NCI-H524 (cell line): ENCODE data around the gene GRID1.
A peak's percentile ranks its signal among the peaks of the same experiment; 100 is the strongest.

Experiments used
- DNase-seq, 2 experiments: peaks; one replicate each; lab custom pipeline; 2025; lab: John Stamatoyannopoulos, UW

The GRID1 gene

GRCh38 chr10:85650791-85651496 lies 715.7 kb downstream of the GRID1 start:
- no peak for DNase-seq

- no peak for DNase-seq
Measured at GRCh38 chr10:85649461-85649860, 717.1 kb downstream of the GRID1 start.

GRCh38 chr10:85648279-85648754 lies 718.3 kb downstream of the GRID1 start:
- no peak for DNase-seq

DNA sequence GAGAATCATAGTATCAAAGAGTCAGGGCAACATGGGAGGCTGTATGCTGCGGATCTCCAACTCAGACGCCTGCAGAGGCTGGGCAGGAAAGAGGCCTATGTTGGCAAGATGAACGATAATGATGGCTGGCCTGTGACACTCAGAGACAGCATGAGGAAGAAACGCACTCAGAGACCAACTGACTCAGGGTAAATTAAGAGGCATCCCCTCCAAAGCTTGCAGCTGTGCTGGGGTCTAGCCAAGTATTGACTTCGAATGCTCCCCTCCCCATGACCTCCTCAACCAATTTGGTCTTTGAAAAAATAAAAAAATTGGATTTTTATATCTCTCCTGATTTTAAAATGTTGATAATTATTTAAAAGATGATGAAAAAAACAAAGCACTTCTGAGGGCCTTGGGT lies 718.9 kb downstream of the GRID1 start:
- DNase-seq: no peak

DNA sequence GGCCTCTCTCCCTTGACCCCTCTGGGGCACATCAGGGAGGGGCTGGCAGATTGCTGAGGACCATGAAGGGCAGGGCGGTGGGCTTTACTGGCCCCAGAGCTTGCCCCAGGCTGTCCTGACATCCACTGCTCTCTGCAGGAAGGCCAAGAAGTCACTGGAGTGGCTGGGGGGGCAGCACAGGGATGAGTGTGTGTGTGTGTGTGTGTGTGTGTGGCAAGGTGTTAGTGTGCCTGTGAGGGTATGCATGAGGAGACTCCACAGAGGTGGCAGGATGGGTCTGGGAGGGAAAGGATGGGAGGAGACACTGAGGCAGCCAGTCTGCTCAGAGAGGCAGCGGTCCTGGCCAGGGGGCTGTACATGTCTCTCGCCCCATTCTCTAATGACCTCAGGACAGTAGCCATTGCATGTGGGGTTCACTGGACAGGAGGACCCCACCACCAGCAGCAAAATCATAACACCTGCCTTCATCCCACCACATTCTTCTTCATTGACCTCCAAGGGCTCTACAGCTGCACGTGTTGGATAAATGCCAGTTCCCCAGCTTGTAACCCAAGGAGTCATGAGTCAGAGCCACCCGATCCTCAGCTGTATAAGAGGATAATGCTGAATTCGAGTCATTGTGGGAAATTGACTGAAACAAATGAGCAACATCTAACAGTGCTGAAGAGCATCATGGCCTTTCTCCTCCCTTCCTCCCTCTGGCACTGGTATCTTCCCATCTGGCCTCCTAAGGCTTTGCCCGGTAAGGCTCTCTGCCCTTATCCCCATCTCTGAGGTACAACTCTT lies 720.5 kb downstream of the GRID1 start:
- DNase-seq: peak in 1 of 2 experiments; percentile 58

DNA sequence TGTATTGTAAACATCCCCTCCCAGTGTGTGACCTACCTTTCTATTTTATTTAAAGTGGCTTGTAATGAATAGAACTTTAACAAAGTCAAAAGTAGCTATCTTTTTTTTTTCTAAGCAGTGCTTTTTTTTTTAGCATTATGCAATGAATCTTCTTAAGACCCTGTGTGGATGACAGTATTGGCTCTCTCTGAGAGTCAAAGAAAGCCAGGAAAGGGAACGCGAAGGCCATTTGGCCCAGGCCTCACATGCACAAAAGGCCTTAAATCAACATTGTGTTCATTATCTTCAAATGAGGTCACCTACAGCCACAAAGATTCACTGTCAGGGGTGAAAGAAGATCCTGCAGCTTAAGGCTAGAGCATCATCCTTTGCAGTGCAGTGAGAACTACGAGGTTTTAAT lies 721.5 kb downstream of the GRID1 start:
- no peak for DNase-seq

GRCh38 chr10:85643845-85644525 lies 722.6 kb downstream of the GRID1 start:
- DNase-seq: no peak

GRCh38 chr10:85643171-85643844 lies 723.3 kb downstream of the GRID1 start:
- DNase-seq: no peak

DNA sequence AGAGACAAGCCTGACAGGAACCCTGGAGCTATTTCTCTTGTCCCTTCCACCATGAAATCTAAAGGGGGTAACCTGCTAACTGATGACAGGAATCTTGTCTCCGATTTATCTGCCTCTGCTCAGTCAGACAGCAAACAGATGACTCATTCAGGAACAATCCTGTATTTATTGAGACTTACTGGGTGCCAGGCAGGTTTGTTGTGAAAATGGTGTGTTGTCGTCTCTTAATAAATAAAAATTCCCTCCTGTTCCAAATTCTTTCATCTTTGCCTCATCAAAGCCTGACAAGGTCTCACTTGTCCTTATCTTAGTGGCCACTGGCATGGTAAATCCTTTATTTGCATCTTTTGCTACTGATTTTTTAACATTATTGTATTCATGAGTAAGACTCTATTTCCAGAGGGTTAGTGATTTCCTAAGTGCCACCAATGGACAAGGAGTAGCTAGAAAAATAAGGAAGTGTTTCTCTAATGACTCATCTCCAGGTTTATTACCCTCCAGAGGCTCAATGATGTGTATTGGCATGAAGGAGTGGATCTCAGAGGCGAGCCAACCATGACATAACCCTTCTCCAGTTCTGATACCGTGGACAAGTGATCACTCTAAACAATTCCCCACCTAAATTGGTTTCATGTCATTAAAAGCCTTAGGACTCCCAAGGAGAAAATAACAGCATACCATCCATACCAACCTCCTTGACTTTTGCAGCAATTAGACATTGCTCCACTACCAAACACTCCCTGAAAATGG lies 724.0 kb downstream of the GRID1 start:
- DNase-seq: no peak

- no peak for DNase-seq
Measured at GRCh38 chr10:85642082-85642420, 724.5 kb downstream of the GRID1 start.

GRCh38 chr10:85641479-85642009 lies 725.1 kb downstream of the GRID1 start:
- DNase-seq: no peak

- no peak for DNase-seq
Measured at GRCh38 chr10:85638797-85639196, 727.8 kb downstream of the GRID1 start.

DNA sequence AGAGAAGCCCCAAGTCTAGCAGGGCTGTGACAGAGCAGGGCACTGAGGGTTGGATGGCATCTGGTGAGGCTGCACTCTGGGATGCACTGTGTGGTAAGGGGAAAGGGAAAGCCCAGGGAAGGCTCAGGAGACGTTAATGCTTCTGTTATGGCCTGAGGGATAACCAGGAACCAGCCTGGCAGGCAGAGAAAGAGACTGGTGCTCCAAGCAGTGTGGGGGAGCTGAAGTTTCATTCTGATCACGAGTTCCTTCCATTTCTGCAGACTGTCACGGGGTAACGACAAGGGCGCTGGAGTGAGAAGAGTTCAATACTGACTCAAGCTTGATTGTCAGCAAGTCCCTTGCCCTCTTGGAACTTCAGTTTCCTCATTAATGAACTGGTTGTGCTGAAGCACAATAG lies 730.9 kb downstream of the GRID1 start:
- DNase-seq: no peak

DNA sequence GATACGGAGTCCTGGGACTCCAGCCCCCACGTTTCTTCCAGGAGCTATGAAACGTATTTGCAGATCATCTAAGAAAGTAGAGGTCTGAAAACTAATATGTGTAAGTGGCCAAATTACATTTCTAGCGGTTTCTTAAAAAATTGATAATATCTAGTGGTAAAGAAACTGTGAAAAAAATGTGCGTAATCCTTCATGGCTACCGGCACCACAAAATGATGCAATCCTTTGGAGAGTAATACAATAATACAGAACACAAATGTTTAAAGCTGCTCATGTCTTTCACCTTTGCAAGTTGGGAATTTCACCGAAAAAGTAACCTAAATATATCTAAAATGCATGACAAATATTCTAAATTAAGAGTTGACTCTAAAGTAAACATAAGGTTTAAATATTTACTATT lies 742.1 kb downstream of the GRID1 start:
- no peak for DNase-seq

DNA sequence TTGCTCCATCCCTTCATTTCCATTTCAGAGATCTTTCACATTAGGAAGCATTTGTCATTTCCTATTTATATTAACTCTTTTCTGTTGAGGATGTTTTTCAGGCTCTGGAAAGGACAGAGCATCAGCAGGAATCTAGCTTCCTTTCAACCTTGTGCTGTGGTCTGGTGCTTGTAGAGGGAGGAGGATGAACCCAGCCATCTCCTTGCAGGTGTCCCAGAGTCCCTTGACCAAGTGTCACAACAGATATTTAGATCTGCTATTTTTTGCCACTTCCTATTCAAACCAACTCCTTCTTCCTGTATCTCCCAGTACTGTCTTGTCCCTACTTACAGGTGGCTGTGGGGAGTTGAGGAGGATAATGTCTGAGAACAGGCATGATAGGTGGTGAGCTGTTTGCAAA lies 742.8 kb downstream of the GRID1 start:
- no peak for DNase-seq

- DNase-seq: no peak
Measured at GRCh38 chr10:85623342-85623741, 743.3 kb downstream of the GRID1 start.

DNA sequence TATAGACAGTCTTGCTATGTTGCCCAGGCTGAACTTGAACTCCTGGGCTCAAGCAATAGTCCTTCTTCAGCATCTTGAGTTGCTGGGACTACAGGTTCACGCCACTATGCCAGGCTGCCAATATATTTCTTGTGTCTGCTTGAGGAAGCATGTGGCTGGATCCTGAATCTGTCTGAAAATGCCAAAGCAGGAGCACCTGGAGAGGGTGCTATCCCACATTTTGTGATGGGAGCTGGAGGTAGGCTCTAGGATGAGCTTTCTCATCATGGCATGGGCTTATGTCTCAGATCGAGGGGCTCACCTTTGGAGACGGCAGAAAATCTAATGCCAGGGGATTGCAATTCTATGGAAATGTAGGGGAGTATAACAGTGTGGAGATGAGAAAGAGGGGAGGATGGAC lies 744.2 kb downstream of the GRID1 start:
- DNase-seq: no peak

GRCh38 chr10:85621562-85621961 lies 745.0 kb downstream of the GRID1 start:
- no peak for DNase-seq

GRCh38 chr10:85620807-85621206 lies 745.8 kb downstream of the GRID1 start:
- DNase-seq: no peak

DNA sequence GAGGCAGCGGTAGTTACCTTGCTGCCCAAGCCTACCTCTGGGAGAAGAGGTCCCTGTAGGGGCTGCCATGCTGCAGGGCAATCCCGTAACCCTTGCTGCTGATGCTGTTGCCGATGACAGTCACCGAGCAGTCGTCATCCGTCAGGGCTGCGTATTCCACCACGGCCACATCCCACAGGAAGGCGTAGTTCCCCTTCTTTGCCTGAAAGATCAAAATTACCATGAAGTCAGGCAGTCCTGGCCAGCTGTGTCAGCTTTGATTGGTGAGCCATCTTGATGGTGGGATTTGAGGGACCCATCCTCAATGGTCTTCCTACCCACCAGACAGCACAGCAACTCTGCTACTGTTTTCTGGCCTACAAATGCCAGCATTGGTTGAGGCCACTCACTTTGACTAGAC lies 746.8 kb downstream of the GRID1 start:
- DNase-seq: no peak

DNA sequence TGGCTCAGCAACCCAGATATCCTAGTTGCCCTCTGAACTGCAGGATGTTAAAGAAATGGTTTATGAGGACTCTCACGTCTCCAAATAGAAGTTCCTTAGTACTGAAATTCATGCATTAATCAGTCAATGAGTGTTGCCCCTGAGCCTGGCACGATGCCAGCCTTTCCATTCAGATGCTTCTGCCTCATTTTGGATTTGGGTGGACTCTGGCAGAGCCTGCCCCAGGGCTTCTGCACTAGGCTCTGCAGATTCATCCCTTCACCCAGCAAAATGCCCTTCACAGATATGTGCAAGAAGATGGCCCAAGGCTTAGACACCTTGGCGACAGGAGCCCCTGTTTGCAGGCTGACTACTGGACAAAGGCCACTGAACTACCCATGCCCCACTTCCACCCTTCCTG lies 747.8 kb downstream of the GRID1 start:
- no peak for DNase-seq
